Measurements from ENCODE around the gene LCN6.
"Not testable (repeated sequence)": the region's sequence is repeated elsewhere in the genome, so short reads cannot be mapped to it uniquely, and the experiment has no call there.

DNA sequence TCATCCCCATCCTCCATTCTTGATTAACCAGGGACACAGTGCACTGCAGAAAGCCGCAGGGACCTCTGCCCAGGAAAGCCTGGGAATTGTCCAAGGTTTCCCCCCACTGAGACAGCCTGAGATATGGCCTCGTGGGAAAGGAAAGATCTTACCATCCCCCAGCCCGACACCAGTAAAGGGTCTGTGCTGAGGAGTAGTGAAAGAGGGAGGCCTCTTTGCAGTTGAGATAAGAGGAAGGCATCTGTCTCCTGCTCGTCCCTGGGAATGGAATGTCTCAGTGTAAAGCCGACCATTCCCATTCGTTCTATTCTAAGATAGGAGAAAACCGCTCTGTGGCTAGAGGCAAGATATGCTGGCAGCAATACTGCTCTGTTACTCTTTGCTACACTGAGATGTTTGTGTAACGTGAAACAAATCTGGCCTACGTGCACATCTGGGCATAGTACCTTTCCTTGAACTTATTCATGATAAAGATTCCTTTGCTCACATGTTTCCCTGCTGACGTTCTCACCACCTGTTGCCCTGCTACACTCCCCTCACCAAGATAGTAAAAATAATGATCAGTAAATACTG, 48.5 kb upstream of the LCN6 start:
- TF ChIP-seq, protein P1, sequence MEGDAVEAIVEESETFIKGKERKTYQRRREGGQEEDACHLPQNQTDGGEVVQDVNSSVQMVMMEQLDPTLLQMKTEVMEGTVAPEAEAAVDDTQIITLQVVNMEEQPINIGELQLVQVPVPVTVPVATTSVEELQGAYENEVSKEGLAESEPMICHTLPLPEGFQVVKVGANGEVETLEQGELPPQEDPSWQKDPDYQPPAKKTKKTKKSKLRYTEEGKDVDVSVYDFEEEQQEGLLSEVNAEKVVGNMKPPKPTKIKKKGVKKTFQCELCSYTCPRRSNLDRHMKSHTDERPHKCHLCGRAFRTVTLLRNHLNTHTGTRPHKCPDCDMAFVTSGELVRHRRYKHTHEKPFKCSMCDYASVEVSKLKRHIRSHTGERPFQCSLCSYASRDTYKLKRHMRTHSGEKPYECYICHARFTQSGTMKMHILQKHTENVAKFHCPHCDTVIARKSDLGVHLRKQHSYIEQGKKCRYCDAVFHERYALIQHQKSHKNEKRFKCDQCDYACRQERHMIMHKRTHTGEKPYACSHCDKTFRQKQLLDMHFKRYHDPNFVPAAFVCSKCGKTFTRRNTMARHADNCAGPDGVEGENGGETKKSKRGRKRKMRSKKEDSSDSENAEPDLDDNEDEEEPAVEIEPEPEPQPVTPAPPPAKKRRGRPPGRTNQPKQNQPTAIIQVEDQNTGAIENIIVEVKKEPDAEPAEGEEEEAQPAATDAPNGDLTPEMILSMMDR (IDR thresholded peaks at IDR 0.05), result not testable (repeated sequence)
- not testable (repeated sequence) for TF ChIP-seq POLR2A, POLR2AphosphoS5, EP300 (IDR thresholded peaks at IDR 0.05)

Data from suprapubic skin (tissue), 4 donors.